ENCODE measurements around the gene TUBB2A.
"Not testable (repeated sequence)": the region's sequence is repeated elsewhere in the genome, so short reads cannot be mapped to it uniquely, and the experiment has no call there.

TUBB2A gene

GRCh38 chr6:3144571-3144970, 12.8 kb downstream of the TUBB2A start:
- ChIA-PET CTCF (interaction anchor here (1.1 to 1.9 kb wide), 2 partner anchors 8 to 18 kb away, joined by 3 to 5 read pairs; no protein-coding TSS in a partner anchor), POLR2A (no interaction called here)
- DNase-seq (ENCODE audit: extremely low spot score) = no peak
- TF ChIP-seq CTCF (IDR thresholded peaks at IDR 0.05; ENCODE audit: control extremely low read depth, extremely low read depth, low read depth, missing control alignments) = no peak

- no peak for DNase-seq (ENCODE audit: extremely low spot score)
- ChIA-PET CTCF (interaction anchor here (0.7 to 1.9 kb wide), 2 partner anchors 9 to 17 kb away, joined by 3 to 5 read pairs; no protein-coding TSS in a partner anchor), POLR2A (no interaction called here)
- TF ChIP-seq CTCF (IDR thresholded peaks at IDR 0.05; ENCODE audit: control extremely low read depth, extremely low read depth, low read depth, missing control alignments) = no peak
Measured at GRCh38 chr6:3143158-3143557, 14.2 kb downstream of the TUBB2A start.

- POLR2A ChIA-PET = interaction anchor here (1.4 kb wide), 1 partner anchor 15 kb away, joined by 3 read pairs; the partner anchor contains the start of gene TUBB2A
- CTCF ChIA-PET = interaction anchor here (0.7 kb wide), 1 partner anchor 17 kb away, joined by 3 read pairs; no protein-coding TSS in a partner anchor
Measured at GRCh38 chr6:3142536-3142935, 14.8 kb downstream of the TUBB2A start.

GRCh38 chr6:3140201-3140600, 17.1 kb downstream of the TUBB2A start:
- POLR2A ChIA-PET = interaction anchor here (1.2 kb wide), 1 partner anchor 17 kb away, joined by 3 read pairs; the partner anchor contains the start of gene TUBB2A
- CTCF ChIA-PET = interaction anchor here (0.8 to 2.9 kb wide), 7 partner anchors 10 to 111 kb away, joined by 3 to 10 read pairs (median 3); partner anchors contain the start of gene TUBB2A
- no peak for DNase-seq (ENCODE audit: extremely low spot score)
- no peak for TF ChIP-seq CTCF (IDR thresholded peaks at IDR 0.05; ENCODE audit: control extremely low read depth, extremely low read depth, low read depth, missing control alignments)

More at GRCh38 chr6:3142536-3142935, 14.8 kb downstream of the TUBB2A start:
- TF ChIP-seq CTCF (IDR thresholded peaks at IDR 0.05; ENCODE audit: control extremely low read depth, extremely low read depth, low read depth, missing control alignments) = no peak
- DNase-seq (ENCODE audit: extremely low spot score) = no peak

- ChIA-PET CTCF (interaction anchor here (1.0 to 2.9 kb wide), 6 partner anchors 8 to 112 kb away, joined by 3 to 10 read pairs (median 4); partner anchors contain the start of gene TUBB2A), POLR2A (no interaction called here)
- peak; percentile 47 for DNase-seq (ENCODE audit: extremely low spot score)
- no peak for TF ChIP-seq CTCF (IDR thresholded peaks at IDR 0.05; ENCODE audit: control extremely low read depth, extremely low read depth, low read depth, missing control alignments)
Measured at GRCh38 chr6:3139090-3139903, 18.0 kb downstream of the TUBB2A start.

GRCh38 chr6:3138341-3138740, 19.0 kb downstream of the TUBB2A start:
- DNase-seq (ENCODE audit: extremely low spot score) = no peak
- POLR2A ChIA-PET = no interaction called here
- TF ChIP-seq CTCF (IDR thresholded peaks at IDR 0.05; ENCODE audit: control extremely low read depth, extremely low read depth, low read depth, missing control alignments) = no peak

GRCh38 chr6:3137873-3138272, 19.5 kb downstream of the TUBB2A start:
- CTCF ChIA-PET = interaction anchor here (1.2 kb wide), 1 partner anchor 10 kb away, joined by 3 read pairs; no protein-coding TSS in a partner anchor
- POLR2A ChIA-PET; DNase-seq (ENCODE audit: extremely low spot score): not testable (repeated sequence)

More at GRCh38 chr6:3138341-3138740, 19.0 kb downstream of the TUBB2A start:
- CTCF ChIA-PET = interaction anchor here (1.2 to 2.9 kb wide), 2 partner anchors 9 to 12 kb away, joined by 3 to 9 read pairs; no protein-coding TSS in a partner anchor
